GM18951 (cell line): ENCODE results near the gene LSR.

Source experiments
- POLR2A ChIP-seq: IDR thresholded peaks from 4 replicates; pipeline ENCODE4 v1.6.1; 2011; ENCODE audit warnings: mild to moderate bottlenecking; ENCODE audit not compliant: insufficient read length, insufficient read depth; ENCODE audit errors: extremely low read depth
- in situ Hi-C: fragments of 300-500 bp; cut with MboI; formaldehyde crosslinking; loops from one replicate; pipeline ENCODE4 v1.12.0; 2022; ENCODE audit warnings: low sequenced_read_pairs, mixed read lengths, inconsistent platforms; ENCODE audit not compliant: unreplicated experiment

Gene LSR

DNA sequence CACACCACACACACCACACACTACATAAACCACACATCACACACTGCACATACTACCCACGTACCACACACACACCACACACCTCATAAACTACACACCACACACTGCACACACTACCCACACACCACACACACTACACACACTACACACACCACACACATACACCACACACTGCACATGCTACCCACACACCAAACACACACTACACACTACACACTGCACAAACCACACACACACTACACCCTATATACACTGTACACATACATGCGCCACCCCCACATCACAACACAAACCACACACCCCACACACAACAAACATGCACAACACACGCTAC lies 48.7 kb downstream of the LSR start:
- no peak for TF ChIP-seq POLR2A
- in situ Hi-C loops, result no loop called here

DNA sequence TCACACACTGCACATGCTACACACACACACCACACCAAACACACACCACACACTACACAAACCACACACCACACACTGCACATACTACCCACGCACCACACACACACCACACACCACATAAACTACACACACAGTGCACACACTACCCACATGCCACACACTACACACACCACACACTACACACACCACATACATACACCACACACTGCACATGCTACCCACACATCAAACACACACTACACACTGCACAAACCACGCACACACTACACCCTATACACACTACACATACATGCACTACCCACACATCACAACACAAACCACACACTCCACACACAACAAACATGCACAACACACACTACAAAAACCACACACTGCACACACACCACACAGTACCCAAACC lies 49.1 kb downstream of the LSR start:
- in situ Hi-C loops, result no loop called here
- TF ChIP-seq POLR2A, result no peak

DNA sequence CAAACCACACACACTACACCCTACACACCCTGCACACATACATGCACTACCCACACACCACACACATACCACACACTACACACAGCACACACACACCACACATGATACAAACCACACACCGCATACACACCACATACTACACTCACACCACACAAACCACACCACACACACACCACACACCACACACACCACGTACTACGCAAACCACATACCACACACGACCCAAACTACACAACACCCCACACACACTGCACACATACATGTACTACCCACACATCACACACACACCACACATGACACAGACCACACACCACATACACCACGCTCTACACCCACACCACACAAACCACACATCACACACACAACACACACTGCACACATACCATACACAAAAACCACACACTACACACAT lies 49.8 kb downstream of the LSR start:
- TF ChIP-seq POLR2A, result no peak
- in situ Hi-C loops, result no loop called here

DNA sequence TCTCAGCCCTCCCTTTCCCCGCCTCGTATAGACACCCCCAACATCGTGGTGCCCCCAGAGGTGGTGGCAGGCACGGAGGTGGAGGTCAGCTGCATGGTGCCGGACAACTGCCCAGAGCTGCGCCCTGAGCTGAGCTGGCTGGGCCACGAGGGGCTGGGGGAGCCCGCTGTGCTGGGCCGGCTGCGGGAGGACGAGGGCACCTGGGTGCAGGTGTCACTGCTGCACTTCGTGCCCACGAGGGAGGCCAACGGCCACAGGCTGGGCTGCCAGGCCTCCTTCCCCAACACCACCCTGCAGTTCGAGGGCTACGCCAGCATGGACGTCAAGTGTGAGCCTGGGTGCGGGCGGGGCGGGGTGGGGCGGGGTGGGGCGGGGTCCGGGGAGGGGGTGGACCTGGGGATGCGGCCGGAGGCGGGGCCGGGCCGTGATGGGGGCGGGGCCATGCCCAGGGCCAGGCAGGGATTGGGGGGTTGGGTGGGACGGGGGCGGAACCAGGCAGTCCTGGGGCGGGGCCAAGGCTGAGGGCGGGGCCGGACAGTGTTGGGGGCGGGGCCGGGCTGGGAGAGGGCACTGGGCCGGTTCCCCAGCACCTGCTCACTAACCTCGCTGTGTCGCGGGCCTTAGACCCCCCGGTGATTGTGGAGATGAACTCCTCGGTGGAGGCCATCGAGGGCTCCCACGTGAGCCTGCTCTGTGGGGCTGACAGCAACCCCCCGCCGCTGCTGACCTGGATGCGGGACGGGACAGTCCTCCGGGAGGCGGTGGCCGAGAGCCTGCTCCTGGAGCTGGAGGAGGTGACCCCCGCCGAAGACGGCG lies 50.9 kb downstream of the LSR start:
- in situ Hi-C loops, result no loop called here

DNA sequence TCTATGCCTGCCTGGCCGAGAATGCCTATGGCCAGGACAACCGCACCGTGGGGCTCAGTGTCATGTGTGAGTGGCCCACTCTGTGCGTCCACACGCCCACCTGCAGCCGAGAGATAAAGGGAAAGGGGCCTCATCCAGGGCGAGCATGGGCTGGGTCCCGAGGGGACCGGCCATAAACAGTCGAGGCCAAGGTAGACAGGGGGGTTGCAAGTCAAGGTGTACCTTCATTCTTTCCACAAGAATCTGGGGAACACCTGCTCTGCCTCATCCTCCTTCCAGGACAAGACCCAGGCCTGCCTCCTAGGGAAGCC lies 51.5 kb downstream of the LSR start:
- in situ Hi-C loops, result no loop called here
- no peak for TF ChIP-seq POLR2A

More for the DNA sequence above, 50.9 kb downstream of the LSR start:
- no peak for TF ChIP-seq POLR2A

DNA sequence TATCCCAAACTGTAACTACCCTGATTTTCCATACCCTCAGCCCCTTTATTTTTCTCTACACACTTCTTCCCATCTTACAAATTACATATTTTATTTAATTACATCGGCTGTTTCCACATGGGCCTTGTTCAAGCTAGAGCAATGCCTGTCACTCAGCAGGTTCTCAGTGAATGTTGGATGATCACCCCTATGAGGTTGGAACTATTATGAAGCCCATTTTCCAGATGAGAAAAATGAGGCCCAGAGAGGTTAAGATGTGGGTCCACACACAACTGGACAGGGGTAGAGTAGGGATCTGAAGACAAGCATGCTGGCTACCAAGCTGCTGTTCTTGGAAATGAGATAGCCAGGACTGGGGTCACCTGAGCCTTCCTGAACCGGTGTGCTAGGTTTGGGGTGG lies 53.2 kb downstream of the LSR start:
- in situ Hi-C loops, result no loop called here
- TF ChIP-seq POLR2A, result no peak

DNA sequence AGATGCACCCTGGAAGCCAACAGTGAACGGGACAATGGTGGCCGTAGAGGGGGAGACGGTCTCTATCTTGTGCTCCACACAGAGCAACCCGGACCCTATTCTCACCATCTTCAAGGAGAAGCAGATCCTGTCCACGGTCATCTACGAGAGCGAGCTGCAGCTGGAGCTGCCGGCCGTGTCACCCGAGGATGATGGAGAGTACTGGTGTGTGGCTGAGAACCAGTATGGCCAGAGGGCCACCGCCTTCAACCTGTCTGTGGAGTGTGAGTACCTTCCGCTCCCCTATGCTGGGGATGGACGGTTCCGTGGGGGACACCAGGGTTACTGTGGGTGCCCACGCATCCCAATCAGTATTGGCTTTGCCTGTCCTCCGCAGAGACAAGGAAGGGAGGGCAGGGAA lies 53.6 kb downstream of the LSR start:
- TF ChIP-seq POLR2A, result no peak
- in situ Hi-C loops, result no loop called here

DNA sequence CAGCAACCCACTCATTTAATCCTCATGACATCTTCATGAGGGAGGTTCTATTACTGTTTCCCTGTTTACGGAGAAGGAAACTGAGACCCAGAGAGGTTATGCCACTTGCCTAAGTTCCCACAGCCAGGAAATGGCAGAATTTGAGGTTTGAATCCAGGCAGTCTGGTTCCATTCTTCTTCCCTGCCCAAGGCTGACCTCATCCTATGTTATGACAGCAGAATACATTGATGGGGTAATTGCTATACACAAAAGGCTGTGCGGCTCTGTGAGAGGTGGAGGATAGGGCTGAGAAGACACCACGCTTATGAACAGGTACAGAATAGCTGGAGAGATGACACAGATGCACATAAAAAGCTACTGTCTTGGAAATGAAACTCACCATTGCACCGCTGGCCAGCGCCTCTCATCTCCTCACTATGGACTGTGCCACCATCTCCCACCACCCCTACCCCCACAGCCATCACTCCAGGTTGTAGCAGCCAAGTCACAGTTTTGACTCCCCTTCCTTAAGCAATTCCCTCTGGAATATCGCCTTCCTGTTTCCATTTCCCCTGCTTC lies 54.6 kb downstream of the LSR start:
- in situ Hi-C loops, result no loop called here
- no peak for TF ChIP-seq POLR2A

DNA sequence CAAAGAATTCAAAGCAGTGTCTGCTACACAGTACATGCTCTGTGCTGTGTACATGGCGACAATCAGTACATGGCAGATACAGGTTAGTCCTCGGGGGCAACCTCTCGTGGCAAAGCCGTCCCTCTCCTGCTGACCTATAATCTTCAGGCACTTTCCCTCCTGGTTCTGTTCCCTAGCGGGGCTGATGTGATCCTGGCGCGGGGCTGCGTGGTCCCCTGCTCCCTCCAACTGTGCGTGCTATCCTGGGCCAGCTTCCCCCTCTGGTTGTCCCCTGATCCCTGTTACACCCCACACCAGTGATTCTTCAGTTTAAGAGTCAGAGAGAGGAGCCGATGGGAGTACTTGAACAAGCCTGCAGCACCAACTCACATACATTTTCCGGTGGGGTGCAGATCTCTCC lies 55.2 kb downstream of the LSR start:
- in situ Hi-C loops, result no loop called here
- no peak for TF ChIP-seq POLR2A

DNA sequence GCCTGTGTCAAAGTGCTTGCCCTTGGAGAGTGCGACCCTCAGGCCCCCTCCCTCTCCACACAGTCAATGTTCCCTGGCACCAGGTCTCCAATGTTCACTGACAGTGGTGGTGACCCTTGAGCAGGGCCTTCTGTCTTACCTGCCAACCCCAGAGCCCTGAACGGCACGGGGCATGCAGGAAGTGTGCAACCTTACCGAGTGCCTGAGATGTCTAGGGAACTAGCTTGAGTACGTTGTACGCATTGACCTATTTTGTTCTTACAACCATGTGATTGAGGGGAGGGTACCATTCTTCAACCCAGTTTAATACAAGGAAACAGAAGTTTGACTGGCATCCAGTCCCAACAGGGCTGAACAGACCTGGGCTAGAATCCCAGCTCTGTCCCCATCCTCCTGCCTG lies 56.4 kb downstream of the LSR start:
- in situ Hi-C loops, result no loop called here
- TF ChIP-seq POLR2A, result no peak

DNA sequence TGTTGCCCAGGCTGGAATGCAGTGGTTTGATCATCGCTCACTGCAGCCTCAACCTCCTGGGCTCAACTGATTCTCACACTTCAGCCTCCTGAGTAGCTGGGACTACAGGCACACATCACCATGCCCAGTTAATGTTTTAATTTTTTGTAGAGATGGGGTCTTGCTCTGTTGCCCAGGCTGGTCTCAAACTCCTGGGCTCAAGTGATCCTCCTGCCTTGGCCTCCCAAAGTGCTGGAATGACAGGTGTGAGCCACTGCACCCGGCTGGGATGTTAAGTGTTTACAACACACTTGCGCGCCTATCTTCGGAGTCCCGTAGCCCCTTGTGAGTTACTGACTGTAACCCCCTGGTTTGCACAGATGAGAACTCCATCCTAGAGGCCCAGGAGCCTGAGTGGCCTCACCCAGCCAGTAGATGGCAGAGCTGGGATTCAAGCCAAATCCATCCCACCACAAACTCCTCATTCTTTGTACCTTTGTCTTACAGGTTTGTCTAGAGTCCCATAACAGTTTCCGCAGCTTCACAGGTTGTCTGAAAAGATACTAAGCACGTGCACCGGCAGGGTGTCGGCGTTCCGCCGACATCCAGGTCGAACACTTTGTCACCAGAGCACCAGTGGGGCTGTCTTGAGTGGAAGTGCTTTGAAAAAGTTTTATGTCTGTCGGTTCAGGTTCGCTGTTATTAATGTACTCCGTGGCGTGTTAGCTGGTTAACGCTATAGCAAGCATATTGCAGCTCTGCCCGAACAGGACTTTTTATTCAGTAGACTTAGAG lies 57.9 kb downstream of the LSR start:
- in situ Hi-C loops, result no loop called here
- TF ChIP-seq POLR2A, result no peak

DNA sequence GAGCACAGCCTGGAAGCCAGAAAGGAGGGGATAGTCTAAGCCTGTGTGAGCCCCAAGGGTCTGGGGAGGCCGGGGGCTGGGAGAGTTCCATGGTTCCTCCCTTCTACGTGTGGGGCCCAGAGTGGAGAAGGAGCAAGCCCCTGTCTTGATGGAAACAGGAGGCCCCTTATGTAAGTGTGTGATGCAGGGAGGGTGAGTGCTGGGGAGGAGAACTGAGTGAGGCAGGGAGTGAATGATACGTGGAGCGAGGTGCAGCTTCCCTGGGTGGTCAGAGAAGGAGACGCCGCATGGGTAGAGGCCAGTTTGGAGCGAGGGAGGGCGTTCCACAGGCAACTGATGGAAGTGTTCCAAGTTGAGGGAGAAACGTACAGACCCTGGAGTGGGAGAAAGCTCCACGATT lies 59.1 kb downstream of the LSR start:
- no peak for TF ChIP-seq POLR2A
- in situ Hi-C loops, result no loop called here

DNA sequence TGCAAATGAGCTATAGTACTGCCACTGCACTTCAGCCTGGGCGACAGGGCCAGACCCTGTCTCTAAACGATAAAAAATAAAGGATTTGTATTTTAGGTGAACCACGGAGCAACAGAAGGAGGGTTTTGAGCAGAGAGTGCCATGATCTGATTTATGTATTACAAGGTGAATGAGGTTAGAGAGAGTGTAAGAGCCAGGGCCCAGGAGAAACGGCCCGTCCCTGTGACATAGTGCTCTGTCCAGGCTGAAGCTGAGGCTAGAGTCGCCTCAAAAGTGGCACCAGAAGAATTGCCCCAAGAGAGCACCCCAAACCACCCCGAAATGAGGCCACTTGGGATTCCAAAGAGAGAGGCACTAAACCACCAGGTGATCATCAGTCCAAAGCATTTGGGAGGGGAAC lies 60.1 kb downstream of the LSR start:
- TF ChIP-seq POLR2A, result no peak
- in situ Hi-C loops, result no loop called here

DNA sequence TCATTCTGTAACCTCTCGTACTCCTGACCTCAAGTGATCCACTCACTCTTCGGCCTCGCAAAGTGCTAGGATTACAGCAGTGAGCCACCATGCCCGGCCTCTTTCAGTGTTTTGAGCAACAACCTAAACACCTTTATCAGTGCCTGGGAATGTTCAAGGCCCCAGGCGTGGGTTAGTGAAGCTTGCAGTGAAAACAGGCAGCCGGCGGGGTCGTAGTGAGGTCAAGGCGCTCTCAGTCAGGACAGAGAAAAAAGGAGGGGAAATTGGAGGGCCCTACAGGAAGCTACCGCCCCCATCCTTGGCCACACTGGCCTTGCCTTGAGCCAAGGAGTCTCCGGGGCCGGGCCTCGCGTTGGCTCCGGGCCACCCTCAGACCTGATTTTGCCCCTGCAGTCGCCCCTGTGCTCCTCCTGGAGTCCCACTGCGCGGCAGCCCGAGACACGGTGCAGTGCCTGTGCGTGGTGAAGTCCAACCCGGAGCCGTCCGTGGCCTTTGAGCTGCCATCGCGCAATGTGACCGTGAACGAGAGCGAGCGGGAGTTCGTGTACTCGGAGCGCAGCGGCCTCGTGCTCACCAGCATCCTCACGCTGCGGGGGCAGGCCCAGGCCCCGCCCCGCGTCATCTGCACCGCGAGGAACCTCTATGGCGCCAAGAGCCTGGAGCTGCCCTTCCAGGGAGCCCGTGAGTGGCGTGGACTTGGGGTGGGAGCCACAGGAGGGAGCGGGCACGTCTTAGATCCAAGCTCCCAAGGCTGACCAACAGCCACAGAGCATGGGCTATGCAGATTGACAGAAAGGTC lies 60.9 kb downstream of the LSR start:
- in situ Hi-C loops, result no loop called here
- no peak for TF ChIP-seq POLR2A

DNA sequence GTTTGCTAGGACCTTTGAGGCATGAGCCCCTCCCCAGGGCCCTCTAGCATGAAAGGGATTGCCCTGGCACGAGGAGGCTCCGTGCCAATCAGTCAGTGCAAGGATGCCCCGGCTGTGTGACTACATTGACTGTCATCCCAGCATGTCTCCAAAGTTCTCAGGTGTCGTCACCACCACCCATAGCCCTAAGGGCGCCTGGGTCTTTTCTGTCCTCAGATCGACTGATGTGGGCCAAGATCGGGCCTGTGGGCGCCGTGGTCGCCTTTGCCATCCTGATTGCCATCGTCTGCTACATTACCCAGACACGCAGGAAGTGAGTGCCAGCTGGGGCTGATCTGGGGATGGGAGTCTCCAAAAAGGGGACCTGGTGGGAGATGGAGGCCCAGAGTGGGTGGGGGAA lies 61.5 kb downstream of the LSR start:
- no peak for TF ChIP-seq POLR2A
- in situ Hi-C loops, result no loop called here
